Measurements from ENCODE around the gene IGF1R.

DNA sequence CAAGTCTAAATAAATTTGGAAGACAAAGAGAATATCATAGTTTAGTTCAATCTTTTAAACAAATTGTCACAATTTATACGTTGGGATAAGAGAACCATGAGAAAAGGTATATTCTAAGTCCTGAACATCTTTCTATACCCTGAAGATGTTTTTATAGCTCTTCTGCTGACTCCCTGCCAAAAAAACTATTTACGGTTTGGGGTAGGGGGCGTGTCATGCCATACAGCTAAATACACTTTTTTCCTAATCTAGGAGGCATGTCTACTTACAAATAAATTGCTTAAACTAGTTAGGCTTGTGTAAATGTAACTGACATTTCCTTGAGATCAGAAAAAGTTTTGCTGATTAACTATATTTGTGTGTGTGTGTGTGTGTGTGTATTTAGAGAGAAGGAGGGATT lies 195.9 kb downstream of the IGF1R start:
- TF ChIP-seq POLR2A (IDR thresholded peaks at IDR 0.05) (no peak), EP300 (IDR thresholded peaks at IDR 0.05; ENCODE audit: low read depth) (no peak), POLR2AphosphoS5 (IDR thresholded peaks at IDR 0.05) (no peak)
- TF ChIP-seq, protein P1, sequence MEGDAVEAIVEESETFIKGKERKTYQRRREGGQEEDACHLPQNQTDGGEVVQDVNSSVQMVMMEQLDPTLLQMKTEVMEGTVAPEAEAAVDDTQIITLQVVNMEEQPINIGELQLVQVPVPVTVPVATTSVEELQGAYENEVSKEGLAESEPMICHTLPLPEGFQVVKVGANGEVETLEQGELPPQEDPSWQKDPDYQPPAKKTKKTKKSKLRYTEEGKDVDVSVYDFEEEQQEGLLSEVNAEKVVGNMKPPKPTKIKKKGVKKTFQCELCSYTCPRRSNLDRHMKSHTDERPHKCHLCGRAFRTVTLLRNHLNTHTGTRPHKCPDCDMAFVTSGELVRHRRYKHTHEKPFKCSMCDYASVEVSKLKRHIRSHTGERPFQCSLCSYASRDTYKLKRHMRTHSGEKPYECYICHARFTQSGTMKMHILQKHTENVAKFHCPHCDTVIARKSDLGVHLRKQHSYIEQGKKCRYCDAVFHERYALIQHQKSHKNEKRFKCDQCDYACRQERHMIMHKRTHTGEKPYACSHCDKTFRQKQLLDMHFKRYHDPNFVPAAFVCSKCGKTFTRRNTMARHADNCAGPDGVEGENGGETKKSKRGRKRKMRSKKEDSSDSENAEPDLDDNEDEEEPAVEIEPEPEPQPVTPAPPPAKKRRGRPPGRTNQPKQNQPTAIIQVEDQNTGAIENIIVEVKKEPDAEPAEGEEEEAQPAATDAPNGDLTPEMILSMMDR (IDR thresholded peaks at IDR 0.05), result no peak

Measured in transverse colon (tissue), 4 donors.